Astrocyte (in vitro differentiated cells and primary cell): ENCODE results near the gene NDUFAF8. TPM values are rescaled to one million over a fixed set of nuclear protein-coding genes. Genes with fewer than 3 reads are reported as not detected.

Experiments used
- DNase-seq: peaks from one replicate; pipeline ENCODE4 v3.0.0-alpha.2; 2010; ENCODE audit warnings: low read depth
- FAIRE-seq: peaks from 2 replicates; lab custom pipeline; 2011; peaks lifted over from hg19 to GRCh38; lab: Jason Lieb, UNC
- H2AFZ ChIP-seq: 2 replicates; pipeline ENCODE4 v1.6.0; 2012; ENCODE audit warnings: low read depth, low read length, inconsistent platforms
- H3K27ac ChIP-seq: 2 replicates; pipeline ENCODE4 v1.5.1; 2011; ENCODE audit warnings: low read depth, low read length, inconsistent platforms
- H3K27me3 ChIP-seq: 2 replicates; pipeline ENCODE4 v1.6.0; 2011; ENCODE audit warnings: low read length, inconsistent platforms; ENCODE audit not compliant: insufficient read depth
- H3K36me3 ChIP-seq: 2 replicates; pipeline ENCODE4 v1.5.1; 2011; ENCODE audit warnings: low read length, inconsistent platforms; ENCODE audit not compliant: insufficient read depth
- H3K4me1 ChIP-seq: 2 replicates; pipeline ENCODE4 v1.5.1; 2011; ENCODE audit warnings: low read length, inconsistent platforms; ENCODE audit not compliant: insufficient read depth
- H3K4me2 ChIP-seq: 2 replicates; pipeline ENCODE4 v1.6.0; 2012; ENCODE audit warnings: low read length, inconsistent platforms
- H3K4me3 ChIP-seq: 2 replicates; pipeline ENCODE4 v1.5.1; 2011; ENCODE audit warnings: low read depth, mild to moderate bottlenecking, low read length, inconsistent platforms; ENCODE audit not compliant: insufficient read depth
- H3K79me2 ChIP-seq: 2 replicates; pipeline ENCODE4 v1.6.0; 2012; ENCODE audit warnings: mild to moderate bottlenecking, low read length, inconsistent platforms; ENCODE audit not compliant: insufficient read depth
- H3K9ac ChIP-seq: 2 replicates; pipeline ENCODE4 v1.6.0; 2012; ENCODE audit warnings: mild to moderate bottlenecking, low read length, inconsistent platforms
- H3K9me3 ChIP-seq: 2 replicates; pipeline ENCODE4 v1.5.1; 2012; ENCODE audit warnings: low read depth, mild to moderate bottlenecking, low read length, inconsistent platforms; ENCODE audit not compliant: insufficient read depth
- H4K20me1 ChIP-seq: 2 replicates; pipeline ENCODE4 v1.6.0; 2012; ENCODE audit warnings: low read length, inconsistent platforms; ENCODE audit not compliant: insufficient read depth
- H3K27ac Mint-ChIP-seq: one replicate; pipeline ENCODE4 v1.8.0; 2021; ENCODE audit warnings: mild to moderate bottlenecking, mixed read lengths; ENCODE audit not compliant: unreplicated experiment
- H3K27me3 Mint-ChIP-seq: one replicate; pipeline ENCODE4 v1.8.0; 2021; ENCODE audit warnings: low read depth, mixed read lengths; ENCODE audit not compliant: unreplicated experiment
- H3K36me3 Mint-ChIP-seq: one replicate; pipeline ENCODE4 v1.8.0; 2021; ENCODE audit warnings: low read depth, mixed read lengths; ENCODE audit not compliant: unreplicated experiment
- H3K4me1 Mint-ChIP-seq: one replicate; pipeline ENCODE4 v1.8.0; 2021; ENCODE audit warnings: low read depth, mixed read lengths; ENCODE audit not compliant: unreplicated experiment
- H3K4me3 Mint-ChIP-seq: one replicate; pipeline ENCODE4 v1.8.0; 2021; ENCODE audit warnings: mild to moderate bottlenecking, moderate library complexity, mixed read lengths; ENCODE audit not compliant: unreplicated experiment
- H3K9me3 Mint-ChIP-seq: one replicate; pipeline ENCODE4 v1.8.0; 2021; ENCODE audit warnings: mild to moderate bottlenecking, mixed read lengths; ENCODE audit not compliant: unreplicated experiment
- EZH2 ChIP-seq: IDR thresholded peaks from 2 replicates; pipeline ENCODE4 v1.6.1; 2012; ENCODE audit warnings: mild to moderate bottlenecking, low read length, inconsistent platforms; ENCODE audit not compliant: insufficient read depth
- total RNA-seq: library from RNA; stranded (reverse); gene quantifications from 2 replicates; pipeline ENCODE4 v1.2.1, GENCODE V29; 2021
- TF ChIP-seq, protein P1 (sequence below): IDR thresholded peaks from 2 replicates; pipeline ENCODE4 v1.5.1; 2011; ENCODE audit warnings: low read depth, mild to moderate bottlenecking, inconsistent platforms, low read length, moderate library complexity; ENCODE audit not compliant: insufficient read depth

Gene NDUFAF8
- total RNA-seq, 1 donor from 2014 or later, result 67.2 TPM

DNA sequence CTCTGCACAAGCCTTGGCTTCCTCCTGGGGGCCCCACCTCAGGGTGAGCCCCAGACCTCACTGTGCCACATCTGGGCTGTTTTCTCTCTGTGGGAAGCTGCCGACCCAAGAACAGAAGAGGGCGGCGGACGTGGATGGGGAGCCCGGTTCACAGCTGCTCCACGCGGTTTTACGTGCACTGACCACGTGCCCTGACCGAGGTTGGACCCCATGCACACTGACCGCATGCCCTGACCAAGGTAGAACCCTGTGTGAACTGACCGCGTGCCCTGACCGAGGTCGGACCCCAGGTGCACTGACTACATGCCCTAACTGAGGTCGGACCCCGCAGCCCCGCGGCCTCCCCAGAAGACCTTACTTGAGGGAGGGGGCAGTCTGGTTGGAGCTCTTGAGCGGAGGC is 36.0 kb upstream of the NDUFAF8 start:
- Mint-ChIP-seq H3K36me3 (peaks cover 4% of the 10 kb centered on the region), H3K27ac (no peak overlapping the region), H3K4me3 (no peak overlapping the region), H3K4me1 (no peaks in the 10 kb centered on the region), H3K9me3 (no peaks in the 10 kb centered on the region), H3K27me3 (peaks cover 2% of the 10 kb centered on the region)
- no peaks in the 10 kb centered on the region for H3K27me3 ChIP-seq
- H2AFZ ChIP-seq, result no peak overlapping the region
- no peak overlapping the region for H3K27ac ChIP-seq
- FAIRE-seq (no peak), DNase-seq (no peak)
- H3K79me2 ChIP-seq, result no peaks in the 10 kb centered on the region
- peaks cover 4% of the 10 kb centered on the region for H4K20me1 ChIP-seq
- H3K9ac ChIP-seq, result no peak overlapping the region
- no peaks in the 10 kb centered on the region for H3K36me3 ChIP-seq
- H3K4me2 ChIP-seq, result no peak overlapping the region
- H3K4me3 ChIP-seq, result no peak overlapping the region
- H3K9me3 ChIP-seq, result no peaks in the 10 kb centered on the region
- no peak for TF ChIP-seq EZH2
- TF ChIP-seq, protein P1, sequence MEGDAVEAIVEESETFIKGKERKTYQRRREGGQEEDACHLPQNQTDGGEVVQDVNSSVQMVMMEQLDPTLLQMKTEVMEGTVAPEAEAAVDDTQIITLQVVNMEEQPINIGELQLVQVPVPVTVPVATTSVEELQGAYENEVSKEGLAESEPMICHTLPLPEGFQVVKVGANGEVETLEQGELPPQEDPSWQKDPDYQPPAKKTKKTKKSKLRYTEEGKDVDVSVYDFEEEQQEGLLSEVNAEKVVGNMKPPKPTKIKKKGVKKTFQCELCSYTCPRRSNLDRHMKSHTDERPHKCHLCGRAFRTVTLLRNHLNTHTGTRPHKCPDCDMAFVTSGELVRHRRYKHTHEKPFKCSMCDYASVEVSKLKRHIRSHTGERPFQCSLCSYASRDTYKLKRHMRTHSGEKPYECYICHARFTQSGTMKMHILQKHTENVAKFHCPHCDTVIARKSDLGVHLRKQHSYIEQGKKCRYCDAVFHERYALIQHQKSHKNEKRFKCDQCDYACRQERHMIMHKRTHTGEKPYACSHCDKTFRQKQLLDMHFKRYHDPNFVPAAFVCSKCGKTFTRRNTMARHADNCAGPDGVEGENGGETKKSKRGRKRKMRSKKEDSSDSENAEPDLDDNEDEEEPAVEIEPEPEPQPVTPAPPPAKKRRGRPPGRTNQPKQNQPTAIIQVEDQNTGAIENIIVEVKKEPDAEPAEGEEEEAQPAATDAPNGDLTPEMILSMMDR, result no peak
- no peaks in the 10 kb centered on the region for H3K4me1 ChIP-seq

DNA sequence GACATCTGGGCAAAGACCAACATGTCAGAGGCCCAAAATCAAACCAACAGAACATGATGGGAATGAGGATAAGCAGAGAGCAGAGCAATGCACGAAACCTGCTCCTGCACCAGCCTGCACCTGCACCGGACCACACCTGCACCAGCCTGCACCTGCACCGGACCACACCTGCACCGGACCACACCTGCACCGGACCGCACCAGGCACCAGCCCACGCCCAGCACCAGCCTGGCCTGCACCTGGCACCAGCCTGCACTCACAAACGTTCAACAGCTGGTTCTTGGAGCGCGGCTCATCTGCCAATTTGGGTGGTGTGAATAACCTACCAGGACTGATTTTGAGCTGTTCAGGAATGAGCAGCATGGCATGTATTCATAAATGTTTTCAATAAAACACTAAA is 34.5 kb upstream of the NDUFAF8 start:
- TF ChIP-seq EZH2, result no peak
- TF ChIP-seq, protein P1, result no peak
- H3K36me3 Mint-ChIP-seq, result peaks cover 4% of the 10 kb centered on the region
- Histone ChIP-seq H3K4me2 (no peak overlapping the region), H2AFZ (no peak overlapping the region), H3K4me3 (no peak overlapping the region), H3K36me3 (no peaks in the 10 kb centered on the region), H3K27me3 (no peaks in the 10 kb centered on the region), H3K4me1 (no peaks in the 10 kb centered on the region), H3K27ac (no peak overlapping the region), H4K20me1 (peaks cover 4% of the 10 kb centered on the region), H3K79me2 (no peaks in the 10 kb centered on the region), H3K9ac (no peak overlapping the region), H3K9me3 (no peaks in the 10 kb centered on the region)
- DNase-seq (no peak), FAIRE-seq (no peak)
- H3K27ac Mint-ChIP-seq, result no peak overlapping the region
- no peak overlapping the region for H3K4me3 Mint-ChIP-seq
- H3K27me3 Mint-ChIP-seq, result peaks cover 2% of the 10 kb centered on the region
- H3K4me1 Mint-ChIP-seq, result no peaks in the 10 kb centered on the region
- H3K9me3 Mint-ChIP-seq, result no peaks in the 10 kb centered on the region

DNA sequence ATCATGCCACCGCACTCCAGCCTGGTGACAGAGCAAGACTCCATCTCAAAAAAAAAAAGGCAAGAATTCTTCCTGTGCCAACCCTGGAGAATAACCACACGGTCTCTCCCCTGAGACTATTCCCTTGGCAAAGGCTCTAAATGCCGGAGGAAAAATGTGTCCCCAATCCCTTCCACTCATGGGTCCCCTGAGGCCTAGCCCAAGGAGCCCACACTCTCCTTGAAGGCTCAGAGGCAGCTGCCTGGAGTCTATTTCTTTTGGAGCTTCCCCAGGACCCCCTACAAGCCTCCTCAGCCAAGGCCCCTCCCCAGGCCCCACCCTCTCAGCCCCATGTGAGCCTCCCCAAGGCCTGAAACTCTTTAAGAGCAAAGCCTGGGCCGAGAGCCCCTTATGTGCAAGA is 33.0 kb upstream of the NDUFAF8 start:
- Mint-ChIP-seq H3K27me3 (peaks cover 2% of the 10 kb centered on the region), H3K9me3 (no peaks in the 10 kb centered on the region), H3K4me1 (peaks cover 5% of the 10 kb centered on the region), H3K4me3 (no peak overlapping the region), H3K27ac (no peak overlapping the region), H3K36me3 (peaks cover 4% of the 10 kb centered on the region)
- no peaks in the 10 kb centered on the region for H3K79me2 ChIP-seq
- H3K4me2 ChIP-seq, result no peak overlapping the region
- H3K4me3 ChIP-seq, result no peak overlapping the region
- H3K4me1 ChIP-seq, result peaks cover 5% of the 10 kb centered on the region
- H3K36me3 ChIP-seq, result no peaks in the 10 kb centered on the region
- peaks cover 4% of the 10 kb centered on the region for H4K20me1 ChIP-seq
- H3K27me3 ChIP-seq, result no peaks in the 10 kb centered on the region
- H3K9ac ChIP-seq, result no peak overlapping the region
- TF ChIP-seq, protein P1, result no peak
- no peak for TF ChIP-seq EZH2
- no peak for FAIRE-seq
- H3K27ac ChIP-seq, result no peak overlapping the region
- no peak overlapping the region for H2AFZ ChIP-seq
- DNase-seq, result no peak
- H3K9me3 ChIP-seq, result no peaks in the 10 kb centered on the region
